HG03159 (cell line): Measurements from ENCODE around the gene FHOD3.
A peak's percentile ranks its signal among the peaks of the same experiment; 100 is the strongest.

Source experiments
- ATAC-seq: cut with Tn5 transposase; IDR thresholded peaks from one replicate; pipeline ENCODE4 v1.9.1; 2021; ENCODE audit warnings: mild to moderate bottlenecking, moderate library complexity; ENCODE audit not compliant: unreplicated experiment

Gene FHOD3

GRCh38 chr18:36297417-36298125, at the start of gene FHOD3:
Gene FHOD3 (plus strand): TSS chr18:36297713. CDS start chr18:36297836, 123 bp downstream.
- peak; percentile 54 for ATAC-seq

GRCh38 chr18:36249392-36249791, 48.1 kb upstream of the FHOD3 start:
- ATAC-seq = no peak

GRCh38 chr18:36250827-36251226, 46.7 kb upstream of the FHOD3 start:
- no peak for ATAC-seq

GRCh38 chr18:36255072-36255698, 42.3 kb upstream of the FHOD3 start:
- no peak for ATAC-seq

GRCh38 chr18:36256094-36256493, 41.4 kb upstream of the FHOD3 start:
- ATAC-seq = no peak

GRCh38 chr18:36262971-36263370, 34.5 kb upstream of the FHOD3 start:
- ATAC-seq = no peak

- no peak for ATAC-seq
Observed at GRCh38 chr18:36264283-36264682, 33.2 kb upstream of the FHOD3 start.

GRCh38 chr18:36265015-36265414, 32.5 kb upstream of the FHOD3 start:
- no peak for ATAC-seq

- no peak for ATAC-seq
Observed at GRCh38 chr18:36269157-36269556, 28.4 kb upstream of the FHOD3 start.

- no peak for ATAC-seq
Observed at GRCh38 chr18:36271153-36271552, 26.4 kb upstream of the FHOD3 start.

- ATAC-seq = no peak
Observed at GRCh38 chr18:36273347-36273746, 24.2 kb upstream of the FHOD3 start.

- no peak for ATAC-seq
Observed at GRCh38 chr18:36274083-36274715, 23.3 kb upstream of the FHOD3 start.

GRCh38 chr18:36275561-36275960, 22.0 kb upstream of the FHOD3 start:
- no peak for ATAC-seq

GRCh38 chr18:36279001-36279400, 18.5 kb upstream of the FHOD3 start:
- ATAC-seq = no peak

- no peak for ATAC-seq
Observed at GRCh38 chr18:36281936-36282335, 15.6 kb upstream of the FHOD3 start.

- no peak for ATAC-seq
Observed at GRCh38 chr18:36283448-36283847, 14.1 kb upstream of the FHOD3 start.

- ATAC-seq = no peak
Observed at GRCh38 chr18:36284268-36284667, 13.2 kb upstream of the FHOD3 start.

GRCh38 chr18:36284671-36285295, 12.7 kb upstream of the FHOD3 start:
- ATAC-seq = no peak

GRCh38 chr18:36287653-36288052, 9.9 kb upstream of the FHOD3 start:
- ATAC-seq = no peak

- ATAC-seq = no peak
Observed at GRCh38 chr18:36288689-36289088, 8.8 kb upstream of the FHOD3 start.

GRCh38 chr18:36294031-36294430, 3.5 kb upstream of the FHOD3 start:
- ATAC-seq = no peak

GRCh38 chr18:36295214-36295613, 2.3 kb upstream of the FHOD3 start:
- no peak for ATAC-seq
